Left ventricle myocardium inferior (tissue), 1 donor: Measurements from ENCODE around the gene LRRC7. TPM values are rescaled to one million over a fixed set of nuclear protein-coding genes. Genes with fewer than 3 reads are reported as not detected.

ENCODE experiments used
- DNase-seq: peaks from one replicate; pipeline ENCODE4 v3.0.0-alpha.2; 2020
- H3K27ac ChIP-seq: fragments of 200-600 bp; replicated peaks from 2 replicates; pipeline ENCODE4 v1.8.0; 2021
- H3K27me3 ChIP-seq: fragments of 200-600 bp; 2 replicates; pipeline ENCODE4 v1.8.0; 2021; ENCODE audit warnings: low read depth
- H3K36me3 ChIP-seq: fragments of 200-600 bp; 2 replicates; pipeline ENCODE4 v1.8.0; 2021
- H3K4me1 ChIP-seq: fragments of 200-600 bp; 2 replicates; pipeline ENCODE4 v1.8.0; 2021
- H3K4me3 ChIP-seq: fragments of 200-600 bp; 2 replicates; pipeline ENCODE4 v1.8.0; 2021; ENCODE audit warnings: mild to moderate bottlenecking, moderate library complexity
- H3K9me3 ChIP-seq: fragments of 200-600 bp; replicated peaks from 2 replicates; pipeline ENCODE4 v1.8.0; 2021
- intact Hi-C: fragments of 100-400 bp; cut with micrococcal nuclease; formaldehyde crosslinking; loops from one replicate; pipeline ENCODE4 v1.11.0; 2022
- total RNA-seq: library from RNA; stranded (reverse); fragmentation: NEBNext Ultra II Directional; extraction: Animal tissue kit (Norgen Biotek cat#: 25700); gene quantifications from one replicate; pipeline ENCODE4 v1.2.1, GENCODE V29; 2021
- TF ChIP-seq, protein P1 (sequence below): fragments of 200-600 bp; IDR thresholded peaks from 2 replicates; pipeline ENCODE4 v1.8.0; 2021; ENCODE audit warnings: antibody characterized with exemption, mild to moderate bottlenecking, borderline replicate concordance
- donor health status: DM: no; HTN: yes; CAD: no; lungs with severe emphysema.

LRRC7 gene
- total RNA-seq, 1 donor from 2014 or later: 0.44 TPM

- no peaks in the 10 kb centered on the region for H3K27me3 ChIP-seq
- TF ChIP-seq, protein P1, sequence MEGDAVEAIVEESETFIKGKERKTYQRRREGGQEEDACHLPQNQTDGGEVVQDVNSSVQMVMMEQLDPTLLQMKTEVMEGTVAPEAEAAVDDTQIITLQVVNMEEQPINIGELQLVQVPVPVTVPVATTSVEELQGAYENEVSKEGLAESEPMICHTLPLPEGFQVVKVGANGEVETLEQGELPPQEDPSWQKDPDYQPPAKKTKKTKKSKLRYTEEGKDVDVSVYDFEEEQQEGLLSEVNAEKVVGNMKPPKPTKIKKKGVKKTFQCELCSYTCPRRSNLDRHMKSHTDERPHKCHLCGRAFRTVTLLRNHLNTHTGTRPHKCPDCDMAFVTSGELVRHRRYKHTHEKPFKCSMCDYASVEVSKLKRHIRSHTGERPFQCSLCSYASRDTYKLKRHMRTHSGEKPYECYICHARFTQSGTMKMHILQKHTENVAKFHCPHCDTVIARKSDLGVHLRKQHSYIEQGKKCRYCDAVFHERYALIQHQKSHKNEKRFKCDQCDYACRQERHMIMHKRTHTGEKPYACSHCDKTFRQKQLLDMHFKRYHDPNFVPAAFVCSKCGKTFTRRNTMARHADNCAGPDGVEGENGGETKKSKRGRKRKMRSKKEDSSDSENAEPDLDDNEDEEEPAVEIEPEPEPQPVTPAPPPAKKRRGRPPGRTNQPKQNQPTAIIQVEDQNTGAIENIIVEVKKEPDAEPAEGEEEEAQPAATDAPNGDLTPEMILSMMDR: no peak
- H3K4me3 ChIP-seq: no peak overlapping the region
- no peak for DNase-seq
- no peaks in the 10 kb centered on the region for H3K9me3 ChIP-seq
- no peaks in the 10 kb centered on the region for H3K36me3 ChIP-seq
- intact Hi-C loops: no loop called here
- H3K27ac ChIP-seq: no peak overlapping the region
- H3K4me1 ChIP-seq: no peaks in the 10 kb centered on the region
These were observed 362.7 kb downstream of the LRRC7 start for GRCh38 chr1:69930396-69930795.

DNA sequence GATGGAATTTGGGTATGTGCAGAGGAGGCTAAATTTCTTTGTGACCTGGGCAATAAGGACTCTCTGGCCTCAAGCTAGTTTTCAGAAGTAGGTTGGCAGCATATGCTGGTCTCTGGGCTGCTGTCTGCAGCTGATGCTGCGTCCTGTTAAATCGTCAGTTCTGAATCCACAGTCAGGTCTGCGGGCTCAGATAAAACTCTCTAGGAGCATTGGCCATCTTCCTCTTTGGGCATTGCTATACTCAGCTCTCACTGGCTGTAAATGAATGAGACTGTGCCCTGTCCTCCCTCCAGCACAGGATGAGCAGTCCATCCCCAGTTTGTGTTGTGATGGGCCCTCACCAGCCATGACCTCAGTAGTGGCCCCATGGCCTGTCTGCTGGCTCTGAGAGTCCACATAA is 365.0 kb downstream of the LRRC7 start:
- no peaks in the 10 kb centered on the region for H3K4me1 ChIP-seq
- H3K27me3 ChIP-seq: no peaks in the 10 kb centered on the region
- H3K9me3 ChIP-seq: no peaks in the 10 kb centered on the region
- no peak overlapping the region for H3K27ac ChIP-seq
- no peaks in the 10 kb centered on the region for H3K36me3 ChIP-seq
- DNase-seq: no peak
- no peak overlapping the region for H3K4me3 ChIP-seq
- intact Hi-C loops: no loop called here
- TF ChIP-seq, protein P1: no peak

GRCh38 chr1:69940231-69940630 is 372.5 kb downstream of the LRRC7 start:
- TF ChIP-seq, protein P1: no peak
- no peaks in the 10 kb centered on the region for H3K4me1 ChIP-seq
- no peaks in the 10 kb centered on the region for H3K27me3 ChIP-seq
- no peak overlapping the region for H3K27ac ChIP-seq
- DNase-seq: no peak
- peaks cover 11% of the 10 kb centered on the region for H3K9me3 ChIP-seq
- intact Hi-C loops: no loop called here
- no peak overlapping the region for H3K4me3 ChIP-seq
- H3K36me3 ChIP-seq: no peaks in the 10 kb centered on the region

GRCh38 chr1:69940816-69941215 is 373.1 kb downstream of the LRRC7 start:
- TF ChIP-seq, protein P1: no peak
- Histone ChIP-seq H3K4me3 (no peak overlapping the region), H3K27ac (no peak overlapping the region), H3K4me1 (no peaks in the 10 kb centered on the region), H3K9me3 (peaks cover 17% of the 10 kb centered on the region), H3K27me3 (no peaks in the 10 kb centered on the region), H3K36me3 (no peaks in the 10 kb centered on the region)
- no peak for DNase-seq
- intact Hi-C loops: no loop called here

DNA sequence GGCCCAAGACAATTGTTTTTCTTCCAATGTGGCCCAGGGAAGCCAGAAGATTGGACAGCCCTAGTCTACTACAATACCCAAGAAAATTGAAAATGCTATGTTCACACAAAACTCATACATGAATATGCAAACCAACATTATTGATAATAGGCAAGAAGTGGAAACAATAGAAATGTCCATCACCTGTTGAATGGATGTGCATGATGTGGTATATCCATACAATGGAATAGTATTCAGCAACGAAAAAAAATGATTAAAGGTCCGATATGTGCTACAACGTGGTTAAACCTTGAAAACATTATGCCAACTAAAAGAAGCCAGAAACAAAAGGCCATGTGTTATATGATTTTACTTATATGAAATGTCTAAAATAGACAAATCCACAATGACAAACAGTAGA is 375.3 kb downstream of the LRRC7 start:
- no peak overlapping the region for H3K27ac ChIP-seq
- H3K36me3 ChIP-seq: no peaks in the 10 kb centered on the region
- H3K4me1 ChIP-seq: no peaks in the 10 kb centered on the region
- H3K27me3 ChIP-seq: no peaks in the 10 kb centered on the region
- TF ChIP-seq, protein P1: no peak
- DNase-seq: no peak
- H3K4me3 ChIP-seq: no peak overlapping the region
- intact Hi-C loops: no loop called here
- peaks cover 28% of the 10 kb centered on the region for H3K9me3 ChIP-seq

- H3K4me3 ChIP-seq: no peak overlapping the region
- H3K27ac ChIP-seq: no peak overlapping the region
- peaks cover 28% of the 10 kb centered on the region for H3K9me3 ChIP-seq
- no peaks in the 10 kb centered on the region for H3K27me3 ChIP-seq
- H3K36me3 ChIP-seq: no peaks in the 10 kb centered on the region
- intact Hi-C loops: no loop called here
- no peaks in the 10 kb centered on the region for H3K4me1 ChIP-seq
- DNase-seq: no peak
- TF ChIP-seq, protein P1: no peak
These were observed 379.2 kb downstream of the LRRC7 start for GRCh38 chr1:69946935-69947334.
